ENCODE results near the gene BAMBI. TPM values are rescaled to one million over a fixed set of nuclear protein-coding genes. Genes with fewer than 3 reads are reported as not detected.

The BAMBI gene, protein sequence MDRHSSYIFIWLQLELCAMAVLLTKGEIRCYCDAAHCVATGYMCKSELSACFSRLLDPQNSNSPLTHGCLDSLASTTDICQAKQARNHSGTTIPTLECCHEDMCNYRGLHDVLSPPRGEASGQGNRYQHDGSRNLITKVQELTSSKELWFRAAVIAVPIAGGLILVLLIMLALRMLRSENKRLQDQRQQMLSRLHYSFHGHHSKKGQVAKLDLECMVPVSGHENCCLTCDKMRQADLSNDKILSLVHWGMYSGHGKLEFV
- 2.2 and 8.4 TPM in 2 replicates for total RNA-seq

GRCh38 chr10:28676968-28677887 is at the start of gene BAMBI:
TSS of gene BAMBI (plus strand) at chr10:28677521. CDS start at chr10:28677898, 377 bp downstream.

Other genes starting within 250 kb of the BAMBI start
- gene WAC, start 144.4 kb upstream of the BAMBI start, total RNA-seq = 41.4 and 51.2 TPM in 2 replicates